HepG2 (cell line): ENCODE measurements around the gene RIT2. TPM values are rescaled to one million over a fixed set of nuclear protein-coding genes. Genes with fewer than 3 reads are reported as not detected.

Experiments used
- ATAC-seq: fragments of 200-7000 bp; cut with Tn5 transposase; 3 replicates; pipeline ENCODE4 v1.9.1; 2020; ENCODE audit warnings: mild to moderate bottlenecking, moderate library complexity
- BruUV-seq: library from RNA; stranded (reverse); fragments of 400-500 nt; replicated peaks from 2 replicates; lab custom pipeline; 2021; lab: Mats Ljungman, UMichigan
- CTCF ChIA-PET: fragments of 300-600 bp; formaldehyde crosslinking; extraction: SDS; loops from one replicate; lab custom pipeline; 2021; ENCODE audit warnings: low total read pairs, inconsistent platforms, low intra/inter-chr PET ratio; lab: Yijun Ruan, JAX
- POLR2A ChIA-PET: fragments of 350-600 bp; sonication (Branson Sonifier 250); formaldehyde crosslinking; loops from one replicate; lab custom pipeline; 2020; ENCODE audit warnings: antibody characterized with exemption, inconsistent platforms; lab: Yijun Ruan, JAX
- DNase-seq: peaks from one replicate; pipeline ENCODE4 v3.0.0-alpha.2; 2015; ENCODE audit warnings: low spot score
- FAIRE-seq: peaks from 3 replicates; lab custom pipeline; 2011; peaks lifted over from hg19 to GRCh38; lab: Jason Lieb, UNC
- H2AFZ ChIP-seq: one replicate; pipeline ENCODE4 v1.6.1; 2011; ENCODE audit warnings: low read length, inconsistent platforms
- H3K27ac ChIP-seq: fragments of 300-600 bp; 3 replicates; pipeline ENCODE4 v1.8.0; 2011; ENCODE audit warnings: mixed run types, mild to moderate bottlenecking, mixed read lengths, low read length, inconsistent platforms; ENCODE audit not compliant: insufficient read depth; ENCODE audit errors: extremely low read length
- H3K27me3 ChIP-seq, 2 experiments: fragments of 200-600 bp in 1 of 2; 2 replicates in 1 of 2; 3 replicates in 1 of 2; pipeline versions ENCODE4 v1.6.0 to v1.8.0; 2011; ENCODE audit warnings: low read length in 2 of 2, mild to moderate bottlenecking in 2 of 2, moderate library complexity in 2 of 2, inconsistent platforms in 1 of 2; ENCODE audit not compliant: insufficient read depth in 2 of 2, control insufficient read depth in 1 of 2
- H3K36me3 ChIP-seq, 2 experiments: fragments of 200-600 bp in 1 of 2; replicated peaks in 1 of 2; 2 replicates in 1 of 2; 3 replicates in 1 of 2; pipeline versions ENCODE4 v1.5.1 to v1.8.0; 2011; ENCODE audit warnings: low read length in 2 of 2, inconsistent platforms in 1 of 2; ENCODE audit not compliant: insufficient read depth in 2 of 2, control insufficient read depth in 1 of 2
- H3K4me1 ChIP-seq: 2 replicates; pipeline ENCODE4 v1.5.1; 2012; ENCODE audit warnings: low read length, inconsistent platforms; ENCODE audit not compliant: insufficient read depth
- H3K4me2 ChIP-seq: 2 replicates; pipeline ENCODE4 v1.6.0; 2011; ENCODE audit warnings: low read depth, low read length, inconsistent platforms
- H3K4me3 ChIP-seq, 3 experiments: fragments of 200-600 bp in 1 of 3; sonication (generic), shearing (Covaris generic) in 1 of 3; replicated peaks in 1 of 3; 2 replicates each; pipeline ENCODE4 v1.5.1; 2011 to 2016; ENCODE audit warnings: low read length in 3 of 3, inconsistent platforms in 2 of 3, low read depth in 2 of 3, mild to moderate bottlenecking in 2 of 3, control low read depth in 1 of 3, mixed read lengths in 1 of 3; ENCODE audit not compliant: insufficient read depth in 1 of 3
- H3K79me2 ChIP-seq: one replicate; pipeline ENCODE4 v1.6.1; 2011; ENCODE audit warnings: low read length, inconsistent platforms; ENCODE audit not compliant: insufficient read depth
- H3K9ac ChIP-seq: 2 replicates; pipeline ENCODE4 v1.6.0; 2011; ENCODE audit warnings: mild to moderate bottlenecking, low read depth, low read length, inconsistent platforms; ENCODE audit not compliant: insufficient read depth
- H3K9me3 ChIP-seq: 2 replicates; pipeline ENCODE4 v1.5.1; 2012; ENCODE audit warnings: mild to moderate bottlenecking, low read length
- H4K20me1 ChIP-seq: 2 replicates; pipeline ENCODE4 v1.6.0; 2011; ENCODE audit warnings: inconsistent platforms, mild to moderate bottlenecking, low read length, moderate library complexity; ENCODE audit not compliant: insufficient read depth
- ATF1 ChIP-seq: IDR thresholded peaks from 2 replicates; pipeline ENCODE4 v1.6.1; 2016; ENCODE audit warnings: mild to moderate bottlenecking, control low read depth
- BCL6 ChIP-seq: IDR thresholded peaks from 2 replicates; pipeline ENCODE4 v1.6.1; 2016; ENCODE audit warnings: missing genetic modification reagents, missing compliant biosample characterization
- CCDC6 ChIP-seq: sonication (generic); formaldehyde crosslinking; IDR thresholded peaks from 2 replicates; pipeline ENCODE4 v1.8.1; 2022; ENCODE audit warnings: mild to moderate bottlenecking, missing genetic modification reagents, moderate library complexity
- CENPX ChIP-seq: sonication (generic); formaldehyde crosslinking; IDR thresholded peaks from 2 replicates; pipeline ENCODE4 v1.9.0; 2021; ENCODE audit warnings: mild to moderate bottlenecking, missing genetic modification reagents, moderate library complexity
- FOXA3 ChIP-seq: IDR thresholded peaks from 2 replicates; pipeline ENCODE4 v1.6.1; 2016; ENCODE audit warnings: missing genetic modification reagents, missing compliant biosample characterization
- LCORL ChIP-seq, 2 experiments: fragments of 450-650 bp in 1 of 2; sonication (generic) in 1 of 2; formaldehyde crosslinking in 1 of 2; IDR thresholded peaks; 2 replicates each; pipeline versions ENCODE4 v1.5.0 to v1.6.1; 2017 to 2020; ENCODE audit warnings: antibody characterized with exemption in 1 of 2, missing genetic modification reagents in 1 of 2
- MAZ ChIP-seq, 2 experiments: sonication (generic) in 1 of 2; formaldehyde crosslinking in 1 of 2; IDR thresholded peaks; 2 replicates each; pipeline versions ENCODE4 v1.5.0 to v1.6.1; 2012 to 2020; ENCODE audit warnings: low read depth in 2 of 2, mild to moderate bottlenecking in 2 of 2, borderline replicate concordance in 1 of 2, improper control_type of control experiment in 1 of 2, low read length in 1 of 2, missing genetic modification reagents in 1 of 2, moderate library complexity in 1 of 2
- PCBP1 ChIP-seq: fragments of 200-400 bp; formaldehyde crosslinking; IDR thresholded peaks from 2 replicates; pipeline ENCODE4 v1.6.1; 2017; ENCODE audit warnings: mild to moderate bottlenecking, low read depth, low read length, borderline replicate concordance
- PCBP2 ChIP-seq: fragments of 200-400 bp; formaldehyde crosslinking; optimal IDR thresholded peaks from 2 replicates; pipeline ENCODE3; 2018; ENCODE audit warnings: low read length, low read depth; ENCODE audit not compliant: poor library complexity, severe bottlenecking
- SMAD1 ChIP-seq: sonication (generic); formaldehyde crosslinking; IDR thresholded peaks from 2 replicates; pipeline ENCODE4 v1.4.0; 2020; ENCODE audit warnings: missing genetic modification reagents, low read depth, mild to moderate bottlenecking, borderline replicate concordance
- TRIM24 ChIP-seq: sonication (generic); formaldehyde crosslinking; IDR thresholded peaks from 2 replicates; pipeline ENCODE4 v1.8.0; 2022; ENCODE audit warnings: mild to moderate bottlenecking, missing genetic modification reagents
- WGBS: methylation state at CpG from one replicate; pipeline ENCODE4 v1.1.6; 2017; ENCODE audit warnings: low lambda C conversion rate; 5-methylcytosine and 5-hydroxymethylcytosine counted together
- in situ Hi-C: cut with HindIII; loops from 2 replicates; pipeline ENCODE4 v1.10.0; 2017; ENCODE audit warnings: low pct_unique_long_range_greater_than_20kb; ENCODE audit not compliant: extremely low pct_ligation_motif_present
- intact Hi-C: fragments of 100-400 bp; cut with micrococcal nuclease; formaldehyde crosslinking; loops from one replicate; pipeline ENCODE4 v1.10.0; 2022; ENCODE audit not compliant: unreplicated experiment
- polyA plus RNA-seq, 8 experiments: library from polyadenylated mRNA; depleted of rRNA in 3 of 8; stranded (reverse) in 7 of 8; unstranded in 1 of 8; fragments of >200 nt; fragmentation: Illumina TruSeq in 4 of 8; extraction: Trizol in 4 of 8; gene quantifications; 2 replicates each; pipeline versions ENCODE4 v1.2.1 to v1.2.3, GENCODE V29; 2011 to 2016; ENCODE audit warnings: low read depth in 4 of 8, missing spikeins in 1 of 8, mixed read lengths in 1 of 8; ENCODE audit not compliant: insufficient read depth in 1 of 8
- total RNA-seq, 5 experiments: library from RNA; depleted of rRNA; stranded (reverse); fragments of >200 nt; fragmentation: Illumina TruSeq; extraction: Trizol; gene quantifications; 2 replicates each; pipeline ENCODE4 v1.2.3, GENCODE V29; 2016; ENCODE audit warnings: low read depth in 1 of 5
- TF ChIP-seq, protein P1 (sequence below), 2 experiments: fragments of 450-650 bp in 1 of 2; sonication (generic) in 1 of 2; formaldehyde crosslinking in 1 of 2; IDR thresholded peaks; 2 replicates each; pipeline versions ENCODE4 v1.6.1 to v1.8.0; 2016 to 2022; ENCODE audit warnings: antibody characterized with exemption in 1 of 2, mild to moderate bottlenecking in 1 of 2, missing genetic modification reagents in 1 of 2
- TF ChIP-seq, protein P2 (sequence below): IDR thresholded peaks from 2 replicates; pipeline ENCODE4 v1.6.1; 2016; ENCODE audit warnings: mild to moderate bottlenecking

Gene RIT2
- total and polyA plus RNA-seq, 2 of the 13 experiments (the other 11 are each of a cell fraction or from before 2014, with no cell fraction given): not detected

DNA sequence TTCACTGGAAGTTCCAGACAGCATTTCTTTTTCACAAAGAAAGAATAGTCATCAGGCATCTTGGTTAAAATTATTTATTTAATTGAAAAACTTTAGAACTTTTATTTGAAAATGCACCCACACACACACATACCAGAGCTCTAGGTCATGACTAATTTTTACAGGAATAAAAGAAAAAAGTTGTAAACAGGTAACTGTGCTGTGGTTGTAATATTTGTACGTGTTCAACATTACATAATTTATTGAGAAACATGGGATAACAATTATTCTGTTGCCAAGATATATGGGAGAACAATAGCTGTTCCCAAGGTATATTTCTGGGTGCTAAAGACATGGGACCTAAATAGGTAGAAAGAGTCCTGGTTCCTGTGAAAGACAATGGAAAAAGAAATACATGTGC, 104.9 kb downstream of the RIT2 start (continued):
- TF ChIP-seq PCBP1 (no peak), PCBP2 (no peak), LCORL (IDR thresholded peaks at IDR 0.05) (no peak), LCORL (CRISPR knock-in tag; IDR thresholded peaks at IDR 0.05) (no peak), ATF1 (CRISPR knock-in tag) (no peak), MAZ (IDR thresholded peaks at IDR 0.05; ENCODE audit: borderline replicate concordance, low read depth, low read length) (no peak), MAZ (CRISPR knock-in tag; IDR thresholded peaks at IDR 0.05; ENCODE audit: low read depth) (no peak), CENPX (CRISPR knock-in tag) (no peak), FOXA3 (CRISPR knock-in tag) (no peak), TRIM24 (no peak), BCL6 (no peak), CCDC6 (CRISPR knock-in tag) (no peak)

DNA sequence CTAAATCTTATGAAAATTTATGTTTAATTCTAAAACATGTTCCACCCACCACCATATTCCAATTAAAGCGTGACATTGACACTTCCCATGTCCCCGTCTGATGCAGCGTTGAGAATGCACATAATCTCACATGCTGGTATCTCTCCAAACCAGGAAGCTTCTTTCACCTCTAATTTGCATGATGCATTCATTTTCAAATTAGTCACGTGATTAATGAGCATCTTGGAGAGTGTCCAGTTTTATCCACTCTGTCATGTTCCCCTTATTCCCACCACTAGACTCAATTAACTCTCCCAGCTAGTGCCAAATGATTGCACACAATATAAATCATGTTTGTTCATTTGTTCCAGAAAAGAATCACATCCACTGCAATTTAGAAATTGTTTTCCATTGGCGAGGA, 105.8 kb downstream of the RIT2 start:
- WGBS: 30% methylated on average over 5 of the region's 5 CpGs
- in situ Hi-C loops: no loop called here
- BruUV-seq: no TSS peak
- Histone ChIP-seq H2AFZ (no peak overlapping the region), H3K4me3 (no peak overlapping the region), H3K4me1 (no peaks in the 10 kb centered on the region), H3K9me3 (no peaks in the 10 kb centered on the region), H3K4me2 (no peak overlapping the region), H3K27ac (no peak overlapping the region), H3K79me2 (no peaks in the 10 kb centered on the region), H3K27me3 (no peaks in the 10 kb centered on the region), H3K36me3 (no peaks in the 10 kb centered on the region), H3K9ac (no peak overlapping the region), H4K20me1 (no peaks in the 10 kb centered on the region)
- intact Hi-C loops: no loop called here
- ChIA-PET POLR2A (no interaction called here), CTCF (no interaction called here)
- FAIRE-seq (no peak), ATAC-seq (no peak), DNase-seq (no peak)
- TF ChIP-seq, protein P1, sequence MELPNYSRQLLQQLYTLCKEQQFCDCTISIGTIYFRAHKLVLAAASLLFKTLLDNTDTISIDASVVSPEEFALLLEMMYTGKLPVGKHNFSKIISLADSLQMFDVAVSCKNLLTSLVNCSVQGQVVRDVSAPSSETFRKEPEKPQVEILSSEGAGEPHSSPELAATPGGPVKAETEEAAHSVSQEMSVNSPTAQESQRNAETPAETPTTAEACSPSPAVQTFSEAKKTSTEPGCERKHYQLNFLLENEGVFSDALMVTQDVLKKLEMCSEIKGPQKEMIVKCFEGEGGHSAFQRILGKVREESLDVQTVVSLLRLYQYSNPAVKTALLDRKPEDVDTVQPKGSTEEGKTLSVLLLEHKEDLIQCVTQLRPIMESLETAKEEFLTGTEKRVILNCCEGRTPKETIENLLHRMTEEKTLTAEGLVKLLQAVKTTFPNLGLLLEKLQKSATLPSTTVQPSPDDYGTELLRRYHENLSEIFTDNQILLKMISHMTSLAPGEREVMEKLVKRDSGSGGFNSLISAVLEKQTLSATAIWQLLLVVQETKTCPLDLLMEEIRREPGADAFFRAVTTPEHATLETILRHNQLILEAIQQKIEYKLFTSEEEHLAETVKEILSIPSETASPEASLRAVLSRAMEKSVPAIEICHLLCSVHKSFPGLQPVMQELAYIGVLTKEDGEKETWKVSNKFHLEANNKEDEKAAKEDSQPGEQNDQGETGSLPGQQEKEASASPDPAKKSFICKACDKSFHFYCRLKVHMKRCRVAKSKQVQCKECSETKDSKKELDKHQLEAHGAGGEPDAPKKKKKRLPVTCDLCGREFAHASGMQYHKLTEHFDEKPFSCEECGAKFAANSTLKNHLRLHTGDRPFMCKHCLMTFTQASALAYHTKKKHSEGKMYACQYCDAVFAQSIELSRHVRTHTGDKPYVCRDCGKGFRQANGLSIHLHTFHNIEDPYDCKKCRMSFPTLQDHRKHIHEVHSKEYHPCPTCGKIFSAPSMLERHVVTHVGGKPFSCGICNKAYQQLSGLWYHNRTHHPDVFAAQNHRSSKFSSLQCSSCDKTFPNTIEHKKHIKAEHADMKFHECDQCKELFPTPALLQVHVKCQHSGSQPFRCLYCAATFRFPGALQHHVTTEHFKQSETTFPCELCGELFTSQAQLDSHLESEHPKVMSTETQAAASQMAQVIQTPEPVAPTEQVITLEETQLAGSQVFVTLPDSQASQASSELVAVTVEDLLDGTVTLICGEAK (IDR thresholded peaks at IDR 0.05): no peak
- TF ChIP-seq, protein P1 (CRISPR knock-in tag; IDR thresholded peaks at IDR 0.05): no peak
- no peak for TF ChIP-seq SMAD1 (CRISPR knock-in tag)
- TF ChIP-seq, protein P2, sequence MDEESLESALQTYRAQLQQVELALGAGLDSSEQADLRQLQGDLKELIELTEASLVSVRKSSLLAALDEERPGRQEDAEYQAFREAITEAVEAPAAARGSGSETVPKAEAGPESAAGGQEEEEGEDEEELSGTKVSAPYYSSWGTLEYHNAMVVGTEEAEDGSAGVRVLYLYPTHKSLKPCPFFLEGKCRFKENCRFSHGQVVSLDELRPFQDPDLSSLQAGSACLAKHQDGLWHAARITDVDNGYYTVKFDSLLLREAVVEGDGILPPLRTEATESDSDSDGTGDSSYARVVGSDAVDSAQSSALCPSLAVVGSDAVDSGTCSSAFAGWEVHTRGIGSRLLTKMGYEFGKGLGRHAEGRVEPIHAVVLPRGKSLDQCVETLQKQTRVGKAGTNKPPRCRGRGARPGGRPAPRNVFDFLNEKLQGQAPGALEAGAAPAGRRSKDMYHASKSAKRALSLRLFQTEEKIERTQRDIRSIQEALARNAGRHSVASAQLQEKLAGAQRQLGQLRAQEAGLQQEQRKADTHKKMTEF (CRISPR knock-in tag): no peak
